ENCODE measurements around the gene HELB. TPM values are rescaled to one million over a fixed set of nuclear protein-coding genes. Genes with fewer than 3 reads are reported as not detected.

The HELB gene
- total and polyA plus RNA-seq, 4 donors: 1.1 to 6.7 (median 4.0) TPM

DNA sequence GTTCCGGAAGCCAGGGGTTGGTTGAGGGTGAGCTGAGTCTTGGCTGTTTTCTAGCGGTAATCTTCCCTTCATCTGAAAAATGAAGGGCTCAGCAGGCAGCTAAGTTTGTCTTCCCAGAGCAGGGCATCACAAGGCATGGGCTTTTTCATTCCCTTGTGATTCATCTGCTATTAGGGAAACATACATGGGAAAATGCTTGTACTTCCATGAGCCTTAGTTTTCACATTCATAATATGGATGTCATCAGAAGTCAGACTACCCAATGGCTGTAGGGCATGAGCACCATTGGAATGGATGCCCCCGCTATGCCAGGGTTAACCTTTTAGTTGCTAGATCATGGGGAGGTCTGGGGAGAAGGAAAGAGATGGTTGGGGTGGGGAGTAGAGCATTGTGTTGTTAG, 18.7 kb downstream of the HELB start:
- no peak for DNase-seq (ENCODE audit: low read depth in 4 of 6, low spot score in 6 of 6)
- Histone ChIP-seq H3K4me3 (ENCODE audit: low read depth, low read length) (no peak overlapping the region), H3K9me3 (ENCODE audit: control insufficient read depth, insufficient read depth, low read length) (no peaks in the 10 kb centered on the region), H3K36me3 (ENCODE audit: control insufficient read depth, insufficient read depth, low read length) (no peaks in the 10 kb centered on the region), H3K27me3 (ENCODE audit: control insufficient read depth, insufficient read depth, low read length) (no peaks in the 10 kb centered on the region), H3K4me1 (ENCODE audit: control insufficient read depth, insufficient read depth, low read length) (no peaks in the 10 kb centered on the region), H3K27ac (ENCODE audit: low read depth, low read length) (no peak overlapping the region)
- 93% methylated on average over 3 of the region's 3 CpGs for WGBS (ENCODE audit: insufficient coverage)

DNA sequence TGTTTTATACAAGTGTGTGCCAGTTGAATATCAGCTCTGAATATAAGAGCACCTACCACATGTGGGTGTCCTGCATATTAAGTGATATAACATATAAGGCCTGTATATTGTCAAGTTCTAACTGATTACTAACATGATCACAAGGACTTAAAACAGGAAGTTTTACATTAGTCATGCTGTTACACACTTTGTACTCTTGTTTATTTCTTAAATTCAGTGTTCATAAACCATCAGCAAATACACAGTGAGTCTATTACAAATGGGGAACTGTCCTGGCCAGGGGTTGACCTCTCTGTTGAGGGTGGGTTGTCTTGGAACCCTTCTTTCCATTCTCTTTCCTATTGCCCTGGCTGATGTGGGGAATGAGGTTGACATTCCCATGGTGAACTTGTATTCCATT, 19.1 kb downstream of the HELB start:
- Histone ChIP-seq H3K4me3 (ENCODE audit: low read depth, low read length) (no peak overlapping the region), H3K4me1 (ENCODE audit: control insufficient read depth, insufficient read depth, low read length) (no peaks in the 10 kb centered on the region), H3K27me3 (ENCODE audit: control insufficient read depth, insufficient read depth, low read length) (no peaks in the 10 kb centered on the region), H3K36me3 (ENCODE audit: control insufficient read depth, insufficient read depth, low read length) (no peaks in the 10 kb centered on the region), H3K27ac (ENCODE audit: low read depth, low read length) (no peak overlapping the region), H3K9me3 (ENCODE audit: control insufficient read depth, insufficient read depth, low read length) (no peaks in the 10 kb centered on the region)
- DNase-seq (ENCODE audit: low read depth in 4 of 6, low spot score in 6 of 6): no peak

DNA sequence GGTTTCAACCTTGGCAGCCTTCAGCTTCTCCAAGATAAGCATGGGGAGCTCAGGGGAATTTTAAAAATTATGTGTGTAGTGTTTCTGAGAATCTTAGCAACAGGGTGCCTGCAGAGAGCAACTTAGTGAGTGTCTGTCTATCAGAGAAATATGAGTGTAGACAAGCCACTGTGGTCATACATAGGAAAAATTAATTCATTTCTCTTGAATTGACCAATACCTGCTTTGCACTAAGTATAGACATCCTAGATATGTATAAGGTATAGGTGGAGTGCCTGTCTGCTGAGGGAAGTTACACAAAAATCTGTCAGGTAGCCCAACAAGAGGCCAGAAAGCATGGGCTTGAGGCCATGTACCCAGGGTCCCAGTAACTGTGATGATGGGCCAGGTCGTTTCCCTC, 20.7 kb downstream of the HELB start:
- H3K9me3 ChIP-seq (ENCODE audit: control insufficient read depth, insufficient read depth, low read length): no peaks in the 10 kb centered on the region
- H3K4me1 ChIP-seq (ENCODE audit: control insufficient read depth, insufficient read depth, low read length): no peaks in the 10 kb centered on the region
- WGBS (ENCODE audit: insufficient coverage): no CpG with 5 or more reads among the region's 1 CpG
- H3K27me3 ChIP-seq (ENCODE audit: control insufficient read depth, insufficient read depth, low read length): no peaks in the 10 kb centered on the region
- H3K36me3 ChIP-seq (ENCODE audit: control insufficient read depth, insufficient read depth, low read length): no peaks in the 10 kb centered on the region
- no peak overlapping the region for H3K4me3 ChIP-seq (ENCODE audit: low read depth, low read length)
- DNase-seq (ENCODE audit: low read depth in 4 of 6, low spot score in 6 of 6): no peak
- H3K27ac ChIP-seq (ENCODE audit: low read depth, low read length): no peak overlapping the region

DNA sequence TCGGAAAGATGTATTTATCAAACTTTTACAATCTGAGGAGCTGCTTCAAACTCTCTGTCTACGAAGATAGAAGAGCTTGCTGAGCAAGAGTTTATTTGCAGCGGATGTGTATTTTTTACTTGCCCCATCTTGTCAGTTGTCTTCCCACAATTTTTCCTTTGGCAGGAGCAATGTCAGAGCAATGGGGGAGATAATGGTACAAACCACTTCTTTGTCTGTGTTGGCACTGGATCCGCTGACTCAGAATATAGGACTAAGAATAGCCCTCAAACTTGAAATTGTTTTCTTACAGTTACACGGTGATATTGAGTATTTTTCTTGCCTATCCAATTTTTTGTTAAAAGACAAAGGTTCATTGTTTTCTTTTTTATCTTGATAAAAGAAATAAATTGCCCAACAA, 27.6 kb downstream of the HELB start:
- Histone ChIP-seq H3K4me1 (ENCODE audit: control insufficient read depth, insufficient read depth, low read length) (no peaks in the 10 kb centered on the region), H3K9me3 (ENCODE audit: control insufficient read depth, insufficient read depth, low read length) (no peaks in the 10 kb centered on the region), H3K4me3 (ENCODE audit: low read depth, low read length) (no peak overlapping the region), H3K36me3 (ENCODE audit: control insufficient read depth, insufficient read depth, low read length) (peaks cover 2% of the 10 kb centered on the region), H3K27ac (ENCODE audit: low read depth, low read length) (no peak overlapping the region), H3K27me3 (ENCODE audit: control insufficient read depth, insufficient read depth, low read length) (no peaks in the 10 kb centered on the region)
- no peak for DNase-seq (ENCODE audit: low read depth in 4 of 6, low spot score in 6 of 6)
- WGBS (ENCODE audit: insufficient coverage): no CpG with 5 or more reads among the region's 5 CpGs

DNA sequence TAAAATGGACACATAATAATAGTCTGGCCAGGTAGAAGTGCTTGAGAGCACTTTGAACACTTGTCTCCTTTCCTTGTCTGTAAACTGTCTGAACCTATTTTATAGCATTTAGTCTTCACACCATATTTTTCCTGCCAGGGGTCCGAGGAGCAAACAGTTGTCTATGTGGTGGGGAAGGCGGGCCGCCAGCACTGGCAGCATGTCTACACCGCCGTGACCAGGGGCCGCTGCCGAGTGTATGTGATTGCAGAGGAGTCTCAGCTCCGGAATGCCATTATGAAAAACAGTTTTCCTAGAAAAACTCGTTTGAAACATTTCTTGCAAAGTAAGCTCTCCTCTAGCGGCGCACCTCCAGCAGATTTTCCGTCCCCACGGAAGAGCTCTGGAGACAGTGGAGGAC, 28.7 kb downstream of the HELB start:
- Histone ChIP-seq H3K27me3 (ENCODE audit: control insufficient read depth, insufficient read depth, low read length) (no peaks in the 10 kb centered on the region), H3K36me3 (ENCODE audit: control insufficient read depth, insufficient read depth, low read length) (peaks cover 2% of the 10 kb centered on the region), H3K9me3 (ENCODE audit: control insufficient read depth, insufficient read depth, low read length) (no peaks in the 10 kb centered on the region), H3K4me1 (ENCODE audit: control insufficient read depth, insufficient read depth, low read length) (no peaks in the 10 kb centered on the region), H3K27ac (ENCODE audit: low read depth, low read length) (no peak overlapping the region), H3K4me3 (ENCODE audit: low read depth, low read length) (no peak overlapping the region)
- no peak for DNase-seq (ENCODE audit: low read depth in 4 of 6, low spot score in 6 of 6)
- whole genome bisulfite sequencing (ENCODE audit: insufficient coverage): 94% methylated on average over 12 of the region's 13 CpGs

DNA sequence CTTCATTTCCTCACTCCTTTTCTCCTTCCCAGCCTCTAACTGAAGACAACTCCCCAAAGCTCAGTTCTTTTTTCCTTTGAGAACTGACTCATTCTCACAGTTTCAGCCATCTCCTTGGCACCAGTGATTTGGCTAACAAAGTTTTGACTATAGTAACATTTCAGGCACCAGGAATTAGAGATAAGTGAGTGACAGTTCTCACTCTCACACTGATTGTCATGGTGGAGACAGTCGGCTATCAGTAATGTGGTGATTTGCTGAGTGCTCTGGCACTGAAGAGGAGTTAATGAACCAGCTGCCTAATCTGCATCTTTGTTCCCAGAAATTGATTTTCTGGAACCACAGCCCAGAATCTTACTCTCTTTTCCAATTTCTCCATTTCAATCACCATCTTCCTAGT, 29.5 kb downstream of the HELB start:
- Histone ChIP-seq H3K27ac (ENCODE audit: low read depth, low read length) (no peak overlapping the region), H3K4me3 (ENCODE audit: low read depth, low read length) (no peak overlapping the region), H3K9me3 (ENCODE audit: control insufficient read depth, insufficient read depth, low read length) (no peaks in the 10 kb centered on the region), H3K27me3 (ENCODE audit: control insufficient read depth, insufficient read depth, low read length) (no peaks in the 10 kb centered on the region), H3K36me3 (ENCODE audit: control insufficient read depth, insufficient read depth, low read length) (peaks cover 2% of the 10 kb centered on the region), H3K4me1 (ENCODE audit: control insufficient read depth, insufficient read depth, low read length) (no peaks in the 10 kb centered on the region)
- DNase-seq (ENCODE audit: low read depth in 4 of 6, low spot score in 6 of 6): peak in 2 of 6 donors; percentile 6 to 14
- no CpG with 5 or more reads among the region's 1 CpG for WGBS (ENCODE audit: insufficient coverage)

DNA sequence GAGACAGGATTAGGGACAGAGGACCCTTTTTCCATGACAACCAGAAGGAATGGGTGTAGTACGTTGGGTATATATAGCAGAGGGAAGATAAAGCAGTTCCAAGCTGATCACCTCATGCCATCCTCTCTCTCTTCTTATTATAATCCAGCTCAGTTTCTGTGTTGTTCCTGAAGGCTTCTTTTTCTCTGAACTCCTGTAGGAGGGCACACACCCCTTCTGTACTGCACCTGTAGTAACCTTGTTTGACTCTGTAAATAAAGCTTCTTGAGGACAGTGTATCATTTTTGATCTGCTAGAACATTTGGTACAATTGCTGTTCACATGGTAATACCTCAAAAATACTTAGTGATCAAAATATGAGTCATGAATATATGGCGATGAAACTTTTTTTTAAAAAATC, 33.5 kb downstream of the HELB start:
- Histone ChIP-seq H3K4me3 (ENCODE audit: low read depth, low read length) (no peak overlapping the region), H3K27ac (ENCODE audit: low read depth, low read length) (no peak overlapping the region), H3K36me3 (ENCODE audit: control insufficient read depth, insufficient read depth, low read length) (peaks cover 6% of the 10 kb centered on the region), H3K9me3 (ENCODE audit: control insufficient read depth, insufficient read depth, low read length) (no peaks in the 10 kb centered on the region), H3K27me3 (ENCODE audit: control insufficient read depth, insufficient read depth, low read length) (no peaks in the 10 kb centered on the region), H3K4me1 (ENCODE audit: control insufficient read depth, insufficient read depth, low read length) (no peaks in the 10 kb centered on the region)
- no CpG with 5 or more reads among the region's 2 CpGs for WGBS (ENCODE audit: insufficient coverage)
- no peak for DNase-seq (ENCODE audit: low read depth in 4 of 6, low spot score in 6 of 6)

DNA sequence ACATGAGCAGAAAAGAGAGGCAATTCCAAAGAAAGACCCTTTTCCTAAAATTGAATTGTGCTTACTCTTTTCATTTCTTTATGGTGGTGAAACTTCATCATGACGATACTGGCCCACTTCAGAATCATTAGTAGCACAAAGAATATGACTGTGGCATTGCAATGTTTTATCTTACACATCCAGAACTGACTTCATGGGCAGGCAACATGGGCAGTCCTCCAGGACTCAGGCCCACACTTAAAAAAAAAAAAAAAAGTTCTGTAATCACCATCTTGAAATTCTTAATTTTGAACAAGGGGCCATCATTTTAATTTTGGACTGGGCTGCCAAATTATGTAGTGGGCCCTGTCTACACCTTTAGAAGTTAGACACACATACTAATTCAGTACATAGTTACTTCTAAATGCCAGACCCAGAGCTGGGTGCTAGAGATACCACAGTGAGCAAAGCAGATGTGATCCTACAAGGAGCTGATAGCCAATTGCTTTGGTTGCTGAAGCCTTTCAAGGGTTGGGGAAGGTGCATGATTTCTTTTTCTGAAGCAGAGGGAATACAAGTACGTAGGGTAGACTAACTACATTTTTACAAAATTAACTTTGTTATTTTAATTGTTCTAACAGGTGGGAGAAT, 35.2 kb downstream of the HELB start:
- no peak for DNase-seq (ENCODE audit: low read depth in 4 of 6, low spot score in 6 of 6)
- Histone ChIP-seq H3K4me3 (ENCODE audit: low read depth, low read length) (no peak overlapping the region), H3K9me3 (ENCODE audit: control insufficient read depth, insufficient read depth, low read length) (no peaks in the 10 kb centered on the region), H3K27me3 (ENCODE audit: control insufficient read depth, insufficient read depth, low read length) (no peaks in the 10 kb centered on the region), H3K4me1 (ENCODE audit: control insufficient read depth, insufficient read depth, low read length) (no peaks in the 10 kb centered on the region), H3K36me3 (ENCODE audit: control insufficient read depth, insufficient read depth, low read length) (peaks cover 4% of the 10 kb centered on the region), H3K27ac (ENCODE audit: low read depth, low read length) (no peak overlapping the region)
- WGBS (ENCODE audit: insufficient coverage): 100% methylated on average over 1 of the region's 2 CpGs

DNA sequence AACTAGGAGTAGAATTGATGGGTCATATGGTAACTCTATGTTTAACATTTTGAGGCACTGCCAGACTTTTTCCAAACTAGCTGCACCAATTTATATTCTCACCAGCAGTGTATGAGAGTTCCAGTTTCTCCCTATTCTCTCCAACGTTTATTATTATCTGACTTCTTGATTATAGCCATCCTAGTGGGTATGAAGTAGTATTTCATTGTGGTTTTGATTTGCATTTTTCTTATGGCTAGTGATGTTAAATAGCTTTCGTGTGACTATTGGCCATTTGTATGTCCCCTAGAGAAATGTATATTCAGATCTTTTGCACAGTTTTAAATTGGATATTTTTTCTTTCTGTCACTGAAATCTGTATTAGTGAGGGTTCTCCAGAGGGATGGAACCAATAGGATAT, 37.8 kb downstream of the HELB start:
- Histone ChIP-seq H3K27ac (ENCODE audit: low read depth, low read length) (no peak overlapping the region), H3K36me3 (ENCODE audit: control insufficient read depth, insufficient read depth, low read length) (peaks cover 4% of the 10 kb centered on the region), H3K4me3 (ENCODE audit: low read depth, low read length) (no peak overlapping the region), H3K4me1 (ENCODE audit: control insufficient read depth, insufficient read depth, low read length) (no peaks in the 10 kb centered on the region), H3K9me3 (ENCODE audit: control insufficient read depth, insufficient read depth, low read length) (no peaks in the 10 kb centered on the region), H3K27me3 (ENCODE audit: control insufficient read depth, insufficient read depth, low read length) (no peaks in the 10 kb centered on the region)
- no CpG with 5 or more reads among the region's 2 CpGs for WGBS (ENCODE audit: insufficient coverage)
- no peak for DNase-seq (ENCODE audit: low read depth in 4 of 6, low spot score in 6 of 6)

DNA sequence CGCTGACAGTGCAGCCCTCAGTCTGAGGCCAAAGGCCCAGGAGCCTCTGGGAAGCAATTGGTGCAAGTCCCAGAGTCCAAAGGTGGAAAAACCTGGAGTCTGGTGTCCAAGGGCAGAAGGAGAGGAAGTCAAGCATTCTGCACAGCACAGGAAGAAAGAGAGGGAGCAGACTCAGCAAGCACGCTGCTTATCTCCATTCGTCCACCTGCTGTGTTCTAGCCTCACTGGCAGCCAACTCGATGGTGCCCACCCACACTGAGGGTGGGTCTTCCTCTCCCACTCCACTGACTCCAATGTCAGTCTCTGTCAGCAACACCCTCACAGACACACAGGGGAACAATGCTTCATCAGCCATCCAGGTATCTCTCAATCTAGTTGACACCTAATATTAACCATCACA, 38.8 kb downstream of the HELB start:
- Histone ChIP-seq H3K27ac (ENCODE audit: low read depth, low read length) (no peak overlapping the region), H3K27me3 (ENCODE audit: control insufficient read depth, insufficient read depth, low read length) (no peaks in the 10 kb centered on the region), H3K36me3 (ENCODE audit: control insufficient read depth, insufficient read depth, low read length) (peaks cover 4% of the 10 kb centered on the region), H3K4me1 (ENCODE audit: control insufficient read depth, insufficient read depth, low read length) (no peaks in the 10 kb centered on the region), H3K9me3 (ENCODE audit: control insufficient read depth, insufficient read depth, low read length) (no peaks in the 10 kb centered on the region), H3K4me3 (ENCODE audit: low read depth, low read length) (no peak overlapping the region)
- 100% methylated on average over 2 of the region's 4 CpGs for WGBS (ENCODE audit: insufficient coverage)
- DNase-seq (ENCODE audit: low read depth in 4 of 6, low spot score in 6 of 6): no peak

Data from spinal cord (tissue), 10 donors.